HTERT RPE-1 (cell line): ENCODE data around the gene CPAMD8.
"Not testable (repeated sequence)": the region's sequence is repeated elsewhere in the genome, so short reads cannot be mapped to it uniquely, and the experiment has no call there.

Experiments
- in situ Hi-C: fragments of 300-500 bp; cut with MboI; formaldehyde crosslinking; loops from 4 replicates; pipeline ENCODE4 v1.14.3; 2020; ENCODE audit warnings: low sequenced_read_pairs

CPAMD8 gene

GRCh38 chr19:16877581-16877980, 149.0 kb downstream of the CPAMD8 start:
- in situ Hi-C loops = no loop called here

GRCh38 chr19:16876904-16877361, 149.7 kb downstream of the CPAMD8 start:
- in situ Hi-C loops = no loop called here

DNA sequence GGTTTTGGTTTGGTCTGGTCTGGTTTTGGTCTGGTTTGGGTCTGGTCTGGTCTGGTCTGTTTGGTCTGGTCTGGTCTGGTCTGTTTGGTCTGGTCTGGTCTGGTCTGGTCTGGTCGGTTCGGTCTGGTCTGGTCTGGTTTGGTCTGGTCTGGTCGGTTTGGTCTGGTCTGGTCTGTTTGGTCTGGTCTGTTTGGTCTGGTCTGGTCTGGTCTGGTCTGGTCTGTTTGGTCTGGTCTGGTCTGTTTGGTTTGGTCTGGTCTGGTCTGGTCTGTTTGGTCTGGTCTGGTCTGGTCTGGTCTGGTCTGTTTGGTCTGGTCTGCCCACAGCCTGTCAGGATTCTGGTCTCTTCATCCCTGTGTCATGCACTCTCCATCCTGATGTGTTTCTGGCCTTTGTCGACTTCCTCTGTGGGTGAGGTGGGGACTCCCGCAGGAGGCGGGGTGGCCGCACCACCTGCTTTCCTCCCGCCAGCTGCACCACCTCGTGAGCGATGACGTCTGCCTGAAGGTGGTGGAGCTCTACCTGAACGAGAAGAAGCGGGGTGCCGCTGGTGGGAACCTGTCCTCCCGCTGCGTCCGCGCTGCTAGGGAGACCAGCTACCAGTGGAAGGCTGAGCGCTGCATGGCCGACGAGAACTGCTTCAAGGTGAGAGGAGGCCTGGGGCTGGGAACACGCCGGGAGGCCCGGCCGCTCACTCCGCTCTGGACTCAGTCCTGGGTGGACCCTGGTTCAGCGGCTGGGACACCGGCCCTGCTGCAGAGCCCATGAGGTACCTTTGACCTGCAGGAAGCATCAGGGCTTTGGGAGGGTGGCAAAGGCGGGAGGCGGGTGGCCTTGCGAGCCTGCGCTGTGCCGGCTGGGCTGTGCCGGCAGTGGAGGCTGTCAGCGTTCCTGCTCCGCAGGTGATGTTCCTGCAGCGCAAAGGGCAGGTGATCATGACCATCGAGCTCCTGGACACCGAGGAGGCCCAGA, 150.7 kb downstream of the CPAMD8 start:
- in situ Hi-C loops = no loop called here

DNA sequence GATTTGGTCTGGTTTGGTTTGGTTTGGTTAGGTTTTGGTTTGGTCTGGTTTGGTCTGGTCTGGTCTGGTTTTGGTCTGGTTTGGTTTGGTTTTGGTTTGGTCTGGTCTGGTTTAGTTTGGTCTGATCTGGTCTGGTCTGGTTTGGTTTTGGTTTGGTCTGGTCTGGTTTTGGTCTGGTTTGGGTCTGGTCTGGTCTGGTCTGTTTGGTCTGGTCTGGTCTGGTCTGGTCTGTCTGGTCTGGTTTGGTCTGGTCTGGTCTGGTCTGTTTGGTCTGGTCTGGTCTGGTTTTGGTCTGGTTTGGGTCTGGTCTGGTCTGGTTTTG, 151.7 kb downstream of the CPAMD8 start:
- in situ Hi-C loops = not testable (repeated sequence)

GRCh38 chr19:16874250-16874977, 152.2 kb downstream of the CPAMD8 start:
- in situ Hi-C loops = no loop called here

DNA sequence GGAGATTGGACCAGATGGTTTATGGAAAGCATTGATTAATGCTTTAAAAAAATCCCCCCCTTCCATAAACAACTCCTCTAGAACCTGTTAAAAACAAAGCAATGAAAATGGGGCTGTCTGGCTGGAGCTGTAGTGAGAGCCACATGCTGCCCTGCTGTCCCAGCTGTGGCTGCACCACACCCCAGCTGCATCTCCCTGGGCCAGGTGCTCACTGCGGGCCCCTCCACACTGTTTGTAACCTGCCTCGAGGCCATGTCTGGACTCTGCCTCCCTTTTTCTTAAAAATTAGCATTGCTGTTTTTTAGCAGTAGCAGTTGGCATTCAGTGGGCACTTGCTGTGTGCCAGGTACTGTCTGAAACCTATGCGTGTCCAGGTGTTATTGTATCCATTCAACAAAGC, 153.0 kb downstream of the CPAMD8 start:
- in situ Hi-C loops = no loop called here

- in situ Hi-C loops = no loop called here
These were observed 153.9 kb downstream of the CPAMD8 start for GRCh38 chr19:16872728-16873127.

DNA sequence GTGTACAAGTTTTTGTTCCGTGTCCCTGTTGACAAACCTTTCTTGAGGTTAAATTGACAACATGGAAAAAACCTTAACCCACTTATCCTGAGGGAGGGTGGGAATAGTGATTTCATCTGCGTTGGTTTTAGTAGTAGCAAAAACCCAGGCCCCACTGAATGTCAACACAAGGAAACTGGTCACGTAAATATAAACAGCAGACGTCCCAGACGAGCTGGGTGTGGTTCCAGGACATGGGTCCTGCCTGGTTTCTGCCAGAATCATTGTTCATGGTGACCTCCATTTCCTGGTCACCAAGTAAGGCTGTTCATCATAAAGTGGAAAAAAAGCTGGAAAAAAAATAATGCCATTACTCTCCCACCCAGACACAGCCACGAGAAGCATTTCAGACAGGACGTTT, 154.7 kb downstream of the CPAMD8 start:
- in situ Hi-C loops = no loop called here

GRCh38 chr19:16869331-16869972, 157.2 kb downstream of the CPAMD8 start:
- in situ Hi-C loops = no loop called here

- in situ Hi-C loops = no loop called here
These were observed 158.0 kb downstream of the CPAMD8 start for GRCh38 chr19:16868423-16869130.

DNA sequence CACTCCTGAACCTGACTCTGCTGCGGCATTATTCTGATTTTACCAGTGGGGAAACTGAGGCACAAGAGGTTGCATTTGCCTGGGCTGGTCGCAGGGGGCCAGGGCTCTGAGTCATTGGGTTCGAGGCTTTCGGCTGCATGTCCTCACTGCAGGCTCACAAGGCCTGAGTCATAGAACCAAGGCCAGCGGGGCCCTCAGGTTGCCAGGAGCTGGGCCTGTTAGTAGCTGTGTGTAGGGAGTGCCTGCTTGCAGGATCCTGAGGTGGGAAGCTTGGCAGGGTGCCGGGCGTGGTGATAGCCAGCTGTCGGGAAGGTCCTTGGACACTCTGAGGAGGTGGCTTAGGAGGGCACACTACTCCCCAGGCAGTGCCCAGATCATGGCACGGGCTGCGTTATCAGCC, 159.4 kb downstream of the CPAMD8 start:
- in situ Hi-C loops = no loop called here

DNA sequence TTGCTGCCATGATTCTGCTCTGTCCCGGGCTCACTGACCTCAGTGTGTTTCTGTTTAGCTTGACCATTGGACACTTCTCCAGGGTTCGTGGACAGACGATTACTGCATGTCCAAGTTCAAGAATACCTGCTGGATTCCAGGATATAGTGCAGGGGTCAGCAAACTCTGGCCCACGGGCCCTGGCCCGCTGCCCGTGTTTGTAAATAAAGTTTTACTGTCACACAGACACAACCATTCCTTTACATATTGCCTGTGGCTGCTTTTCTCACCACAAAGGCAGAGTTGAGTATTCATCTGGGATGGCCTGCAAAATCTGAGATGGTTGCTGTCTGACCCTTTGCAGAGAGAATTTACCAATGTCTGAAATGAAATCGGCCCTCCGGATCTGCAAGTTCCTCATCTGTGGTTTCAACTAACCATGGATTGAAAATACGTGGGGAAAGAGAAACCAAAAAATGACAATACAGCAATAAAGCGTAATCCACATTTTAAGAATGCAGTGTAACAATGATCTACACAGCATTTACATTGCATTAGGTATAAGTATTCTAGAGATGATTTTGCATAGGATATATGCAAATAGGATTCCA, 163.7 kb downstream of the CPAMD8 start:
- in situ Hi-C loops = no loop called here

GRCh38 chr19:16861834-16862233, 164.8 kb downstream of the CPAMD8 start:
- in situ Hi-C loops = no loop called here

- in situ Hi-C loops = no loop called here
These were observed 165.6 kb downstream of the CPAMD8 start for GRCh38 chr19:16861011-16861410.

- in situ Hi-C loops = no loop called here
These were observed 166.5 kb downstream of the CPAMD8 start for GRCh38 chr19:16860118-16860517.

GRCh38 chr19:16859626-16860025, 167.0 kb downstream of the CPAMD8 start:
- in situ Hi-C loops = no loop called here

- in situ Hi-C loops = no loop called here
These were observed 170.5 kb downstream of the CPAMD8 start for GRCh38 chr19:16856091-16856490.

- in situ Hi-C loops = no loop called here
These were observed 173.5 kb downstream of the CPAMD8 start for GRCh38 chr19:16853066-16853465.

DNA sequence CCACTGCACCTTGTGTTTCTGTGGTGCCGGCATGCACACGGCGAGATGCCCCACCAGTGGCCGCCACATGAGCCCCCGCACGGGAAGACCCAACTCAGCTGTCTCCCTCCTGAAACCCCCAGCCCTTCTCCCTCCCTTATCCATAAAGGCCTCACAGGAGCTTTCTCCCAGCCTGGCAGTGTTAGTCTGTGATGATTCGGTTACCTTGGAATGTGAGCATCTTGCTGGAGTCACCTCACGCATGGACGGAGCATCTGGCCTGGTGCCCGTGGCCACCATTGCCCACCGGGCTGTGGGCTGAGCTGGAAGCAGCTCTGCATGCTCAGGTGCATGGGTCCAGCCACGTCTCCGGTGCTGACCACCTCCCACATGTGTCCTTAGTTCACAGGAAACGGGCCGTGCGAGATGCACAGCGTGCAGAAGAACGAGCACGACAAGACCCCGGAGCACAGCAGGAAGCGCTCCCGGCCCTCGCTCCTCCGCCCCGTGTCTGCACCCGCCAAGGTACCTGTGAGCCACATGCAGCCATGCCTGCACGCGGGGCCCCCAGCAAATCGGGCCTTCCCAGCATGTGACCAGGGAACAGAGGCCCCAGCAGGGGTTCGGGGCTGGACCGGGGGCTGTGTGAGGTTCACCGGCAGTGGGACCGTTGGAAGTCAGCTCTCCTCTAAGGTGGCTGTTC, 175.4 kb downstream of the CPAMD8 start:
- in situ Hi-C loops = no loop called here

DNA sequence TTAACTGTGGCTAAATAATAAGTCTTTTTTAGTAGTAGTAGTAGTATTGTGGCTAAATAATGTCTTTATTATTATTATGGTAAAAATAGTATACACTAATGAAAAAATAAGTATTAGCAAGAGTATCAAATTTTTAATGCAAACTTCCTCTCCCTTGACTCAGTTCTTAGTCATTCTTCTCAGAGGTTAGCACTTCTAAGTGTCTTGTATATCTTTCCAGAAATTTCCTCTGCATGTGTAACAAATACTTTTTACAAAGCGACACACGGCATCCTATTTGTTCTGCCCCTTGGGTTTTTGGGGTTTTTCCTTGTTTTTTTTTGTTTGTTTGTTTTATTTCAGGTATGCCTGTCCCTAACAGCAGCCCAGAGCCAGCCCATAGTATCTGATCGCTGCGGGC, 176.5 kb downstream of the CPAMD8 start:
- in situ Hi-C loops = no loop called here
